Spleen (tissue), 7 donors: ENCODE data around the gene NUSAP1.

Experiments
- CTCF ChIP-seq, 11 experiments: fragments of 200-600 bp in 7 of 11; fragments of 450-650 bp in 4 of 11; sonication (generic) in 4 of 11; IDR thresholded peaks in 8 of 11; conservative IDR thresholded peaks in 3 of 11; 1 replicate in 7 of 11; 2 replicates in 4 of 11; pipeline versions ENCODE4 v1.4.0 to v1.8.0; 2016 to 2021; ENCODE audit warnings: antibody characterized with exemption in 11 of 11, inconsistent platforms in 4 of 11, mild to moderate bottlenecking in 1 of 11
- POLR2AphosphoS5 ChIP-seq, 3 donors: sonication (generic); formaldehyde crosslinking; IDR thresholded peaks; one replicate each; pipeline ENCODE4 v1.5.1; 2017; ENCODE audit warnings: antibody characterized with exemption in 3 of 3
- donor health status: DM: no; HTN: no; CAD: no; lungs with moderate emphysema.
- donor health status: DM: no; HTN: no; CAD: no.
- donor health status: DM: no; HTN: no; CAD: no.

GRCh38 chr15:41288464-41288863, 44.2 kb upstream of the NUSAP1 start:
- TF ChIP-seq CTCF (IDR thresholded peaks at IDR 0.05 in 8 of 11, conservative IDR thresholded peaks at IDR 0.05 in 3 of 11) (no peak), POLR2AphosphoS5 (IDR thresholded peaks at IDR 0.05) (no peak)
